ENCODE measurements around the gene CCL22.

CCL22 gene

GRCh38 chr16:57358527-57359095, at the start of gene CCL22:
Gene CCL22 (plus strand): TSS chr16:57358783. CDS start chr16:57358817, 34 bp downstream.
- Histone ChIP-seq H3K9ac (ENCODE audit: low read length) (no peak within 1 kb of the TSS), H3K9me3 (ENCODE audit: control insufficient read depth, insufficient read depth, low read depth, low read length) (no peaks in the 10 kb centered on the region), H3K4me1 (ENCODE audit: control insufficient read depth, insufficient read depth, low read length) (peaks cover 3% of the 10 kb centered on the region; the same call in 1 of the 2 replicates), H3K27me3 (ENCODE audit: control insufficient read depth, insufficient read depth, low read length) (no peaks in the 10 kb centered on the region), H3K27ac (ENCODE audit: low read depth, low read length) (no peak within 1 kb of the TSS), H3K36me3 (ENCODE audit: control insufficient read depth, insufficient read depth, low read length) (no peaks in the 10 kb centered on the region), H3K4me3 (ENCODE audit: low read depth, low read length) (no peak within 1 kb of the TSS)

- Histone ChIP-seq H3K27me3 (ENCODE audit: control insufficient read depth, insufficient read depth, low read length) (no peaks in the 10 kb centered on the region), H3K4me1 (ENCODE audit: control insufficient read depth, insufficient read depth, low read length) (peaks cover 11% of the 10 kb centered on the region; the same call in 1 of the 2 replicates), H3K9me3 (ENCODE audit: control insufficient read depth, insufficient read depth, low read depth, low read length) (no peaks in the 10 kb centered on the region), H3K4me3 (ENCODE audit: low read depth, low read length) (no peak overlapping the region), H3K27ac (ENCODE audit: low read depth, low read length) (no peak overlapping the region), H3K36me3 (ENCODE audit: control insufficient read depth, insufficient read depth, low read length) (no peaks in the 10 kb centered on the region), H3K9ac (ENCODE audit: low read length) (no peak overlapping the region)
Observed at GRCh38 chr16:57310801-57311200, 47.8 kb upstream of the CCL22 start.

- no peak overlapping the region for H3K27ac ChIP-seq (ENCODE audit: low read depth, low read length)
- H3K9me3 ChIP-seq (ENCODE audit: control insufficient read depth, insufficient read depth, low read depth, low read length), result no peaks in the 10 kb centered on the region
- H3K9ac ChIP-seq (ENCODE audit: low read length), result no peak overlapping the region
- no peak overlapping the region for H3K4me3 ChIP-seq (ENCODE audit: low read depth, low read length)
- H3K4me1 ChIP-seq (ENCODE audit: control insufficient read depth, insufficient read depth, low read length), result peaks cover 18% of the 10 kb centered on the region
- H3K27me3 ChIP-seq (ENCODE audit: control insufficient read depth, insufficient read depth, low read length), result no peaks in the 10 kb centered on the region
- no peaks in the 10 kb centered on the region for H3K36me3 ChIP-seq (ENCODE audit: control insufficient read depth, insufficient read depth, low read length)
Observed at GRCh38 chr16:57313509-57313908, 45.1 kb upstream of the CCL22 start.

DNA sequence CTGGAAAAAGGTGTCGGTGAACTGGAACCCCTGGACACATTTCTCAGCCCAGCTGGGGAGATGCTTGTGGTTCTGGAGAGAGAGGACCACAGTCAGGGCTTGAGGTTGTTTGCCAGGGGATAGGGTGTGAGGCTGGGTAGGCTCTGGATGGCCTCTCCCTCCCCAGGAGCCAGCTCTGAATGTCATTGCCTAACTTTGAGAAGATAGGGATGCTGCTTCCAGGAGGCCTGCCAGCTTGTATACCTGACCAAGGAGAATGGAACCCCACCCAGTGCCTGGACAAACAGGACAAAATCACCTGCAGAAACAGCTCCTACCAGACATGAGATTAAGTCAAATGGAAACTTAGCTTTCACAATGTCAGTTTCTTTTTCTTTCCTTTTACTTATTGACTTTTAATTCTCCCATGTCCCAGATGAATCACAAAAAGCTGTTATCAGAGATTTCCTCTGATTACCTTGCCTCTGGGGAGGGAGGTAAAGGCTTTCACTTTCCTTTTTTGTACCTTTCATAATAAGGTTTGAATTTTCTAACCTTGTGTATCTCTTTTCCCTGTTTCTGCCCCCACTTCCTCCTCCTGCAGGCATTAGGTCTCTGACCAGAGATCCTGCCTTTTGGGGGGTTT, 44.3 kb upstream of the CCL22 start:
- no peak overlapping the region for H3K4me3 ChIP-seq (ENCODE audit: low read depth, low read length)
- no peak overlapping the region for H3K27ac ChIP-seq (ENCODE audit: low read depth, low read length)
- no peak overlapping the region for H3K9ac ChIP-seq (ENCODE audit: low read length)
- H3K36me3 ChIP-seq (ENCODE audit: control insufficient read depth, insufficient read depth, low read length), result no peaks in the 10 kb centered on the region
- no peaks in the 10 kb centered on the region for H3K27me3 ChIP-seq (ENCODE audit: control insufficient read depth, insufficient read depth, low read length)
- H3K9me3 ChIP-seq (ENCODE audit: control insufficient read depth, insufficient read depth, low read depth, low read length), result no peaks in the 10 kb centered on the region
- H3K4me1 ChIP-seq (ENCODE audit: control insufficient read depth, insufficient read depth, low read length), result peaks cover 18% of the 10 kb centered on the region

GRCh38 chr16:57315416-57315815, 43.2 kb upstream of the CCL22 start:
- Histone ChIP-seq H3K9ac (ENCODE audit: low read length) (no peak overlapping the region), H3K9me3 (ENCODE audit: control insufficient read depth, insufficient read depth, low read depth, low read length) (no peaks in the 10 kb centered on the region), H3K27ac (ENCODE audit: low read depth, low read length) (no peak overlapping the region)

GRCh38 chr16:57316390-57317017, 42.1 kb upstream of the CCL22 start:
- Histone ChIP-seq H3K36me3 (ENCODE audit: control insufficient read depth, insufficient read depth, low read length) (no peaks in the 10 kb centered on the region), H3K9ac (ENCODE audit: low read length) (no peak overlapping the region), H3K27me3 (ENCODE audit: control insufficient read depth, insufficient read depth, low read length) (no peaks in the 10 kb centered on the region), H3K4me3 (ENCODE audit: low read depth, low read length) (no peak overlapping the region), H3K4me1 (ENCODE audit: control insufficient read depth, insufficient read depth, low read length) (peaks cover 18% of the 10 kb centered on the region), H3K9me3 (ENCODE audit: control insufficient read depth, insufficient read depth, low read depth, low read length) (no peaks in the 10 kb centered on the region), H3K27ac (ENCODE audit: low read depth, low read length) (no peak overlapping the region)

More at GRCh38 chr16:57315416-57315815, 43.2 kb upstream of the CCL22 start:
- Histone ChIP-seq H3K4me3 (ENCODE audit: low read depth, low read length) (no peak overlapping the region), H3K4me1 (ENCODE audit: control insufficient read depth, insufficient read depth, low read length) (peaks cover 18% of the 10 kb centered on the region), H3K36me3 (ENCODE audit: control insufficient read depth, insufficient read depth, low read length) (no peaks in the 10 kb centered on the region), H3K27me3 (ENCODE audit: control insufficient read depth, insufficient read depth, low read length) (no peaks in the 10 kb centered on the region)

- Histone ChIP-seq H3K27ac (ENCODE audit: low read depth, low read length) (no peak overlapping the region), H3K27me3 (ENCODE audit: control insufficient read depth, insufficient read depth, low read length) (no peaks in the 10 kb centered on the region), H3K9me3 (ENCODE audit: control insufficient read depth, insufficient read depth, low read depth, low read length) (no peaks in the 10 kb centered on the region), H3K4me3 (ENCODE audit: low read depth, low read length) (no peak overlapping the region), H3K4me1 (ENCODE audit: control insufficient read depth, insufficient read depth, low read length) (peaks cover 18% of the 10 kb centered on the region), H3K9ac (ENCODE audit: low read length) (no peak overlapping the region), H3K36me3 (ENCODE audit: control insufficient read depth, insufficient read depth, low read length) (no peaks in the 10 kb centered on the region)
Observed at GRCh38 chr16:57318240-57318970, 40.2 kb upstream of the CCL22 start.

GRCh38 chr16:57319646-57320045, 38.9 kb upstream of the CCL22 start:
- Histone ChIP-seq H3K36me3 (ENCODE audit: control insufficient read depth, insufficient read depth, low read length) (no peaks in the 10 kb centered on the region), H3K27me3 (ENCODE audit: control insufficient read depth, insufficient read depth, low read length) (no peaks in the 10 kb centered on the region), H3K4me1 (ENCODE audit: control insufficient read depth, insufficient read depth, low read length) (peaks cover 14% of the 10 kb centered on the region), H3K9me3 (ENCODE audit: control insufficient read depth, insufficient read depth, low read depth, low read length) (no peaks in the 10 kb centered on the region), H3K27ac (ENCODE audit: low read depth, low read length) (no peak overlapping the region), H3K9ac (ENCODE audit: low read length) (no peak overlapping the region), H3K4me3 (ENCODE audit: low read depth, low read length) (no peak overlapping the region)

- no peak overlapping the region for H3K9ac ChIP-seq (ENCODE audit: low read length)
- H3K36me3 ChIP-seq (ENCODE audit: control insufficient read depth, insufficient read depth, low read length), result no peaks in the 10 kb centered on the region
- no peak overlapping the region for H3K4me3 ChIP-seq (ENCODE audit: low read depth, low read length)
- H3K4me1 ChIP-seq (ENCODE audit: control insufficient read depth, insufficient read depth, low read length), result no peaks in the 10 kb centered on the region
- H3K27me3 ChIP-seq (ENCODE audit: control insufficient read depth, insufficient read depth, low read length), result no peaks in the 10 kb centered on the region
- peaks cover 5% of the 10 kb centered on the region; the same call in 1 of the 2 replicates for H3K9me3 ChIP-seq (ENCODE audit: control insufficient read depth, insufficient read depth, low read depth, low read length)
- H3K27ac ChIP-seq (ENCODE audit: low read depth, low read length), result no peak overlapping the region
Observed at GRCh38 chr16:57324749-57325148, 33.8 kb upstream of the CCL22 start.

GRCh38 chr16:57325458-57325857, 33.1 kb upstream of the CCL22 start:
- no peak overlapping the region for H3K4me3 ChIP-seq (ENCODE audit: low read depth, low read length)
- peaks cover 5% of the 10 kb centered on the region; the same call in 1 of the 2 replicates for H3K9me3 ChIP-seq (ENCODE audit: control insufficient read depth, insufficient read depth, low read depth, low read length)
- no peak overlapping the region for H3K27ac ChIP-seq (ENCODE audit: low read depth, low read length)

More at GRCh38 chr16:57325458-57325857, 33.1 kb upstream of the CCL22 start:
- no peaks in the 10 kb centered on the region for H3K36me3 ChIP-seq (ENCODE audit: control insufficient read depth, insufficient read depth, low read length)
- H3K9ac ChIP-seq (ENCODE audit: low read length), result no peak overlapping the region
- no peaks in the 10 kb centered on the region for H3K27me3 ChIP-seq (ENCODE audit: control insufficient read depth, insufficient read depth, low read length)
- no peaks in the 10 kb centered on the region for H3K4me1 ChIP-seq (ENCODE audit: control insufficient read depth, insufficient read depth, low read length)
